Liver (tissue), 9 donors: ENCODE data around the gene NTF4. TPM values are rescaled to one million over a fixed set of nuclear protein-coding genes. Genes with fewer than 3 reads are reported as not detected.

ENCODE experiments used
- DNase-seq: peaks from one replicate; pipeline ENCODE4 v3.0.0-alpha.2; 2017; ENCODE audit warnings: low spot score
- H3K27ac ChIP-seq, 2 donors: one replicate each; pipeline ENCODE4 v1.7.0; 2013; ENCODE audit warnings: inconsistent platforms in 2 of 2, low read length in 2 of 2, control low read depth in 1 of 2, low read depth in 1 of 2, mild to moderate bottlenecking in 1 of 2
- H3K27me3 ChIP-seq, 4 donors: one replicate each; pipeline versions ENCODE4 v1.6.1 to v1.7.0; 2013; ENCODE audit warnings: low read length in 3 of 4, inconsistent platforms in 1 of 4, mild to moderate bottlenecking in 1 of 4, moderate library complexity in 1 of 4; ENCODE audit not compliant: control insufficient read depth in 4 of 4, insufficient read depth in 4 of 4
- H3K36me3 ChIP-seq, 4 donors: one replicate each; pipeline versions ENCODE4 v1.6.1 to v1.7.0; 2013; ENCODE audit warnings: low read length in 3 of 4, mild to moderate bottlenecking in 3 of 4, low read depth in 1 of 4, moderate library complexity in 1 of 4; ENCODE audit not compliant: control insufficient read depth in 4 of 4, insufficient read depth in 3 of 4
- H3K4me1 ChIP-seq, 4 donors: one replicate each; pipeline versions ENCODE4 v1.6.1 to v1.7.0; 2013; ENCODE audit warnings: low read length in 3 of 4, mild to moderate bottlenecking in 3 of 4, moderate library complexity in 1 of 4; ENCODE audit not compliant: control insufficient read depth in 4 of 4, insufficient read depth in 4 of 4
- H3K4me3 ChIP-seq, 3 donors: one replicate each; pipeline versions ENCODE4 v1.6.1 to v1.7.0; 2013; ENCODE audit warnings: low read length in 3 of 3, control low read depth in 1 of 3, low read depth in 1 of 3, mild to moderate bottlenecking in 1 of 3
- H3K9ac ChIP-seq, 2 donors: one replicate each; pipeline ENCODE4 v1.7.0; 2013; ENCODE audit warnings: low read length in 2 of 2, mild to moderate bottlenecking in 2 of 2, moderate library complexity in 2 of 2, control low read depth in 1 of 2, low read depth in 1 of 2
- H3K9me3 ChIP-seq, 4 donors: one replicate each; pipeline versions ENCODE4 v1.6.1 to v1.7.0; 2013; ENCODE audit warnings: low read length in 3 of 4; ENCODE audit not compliant: control insufficient read depth in 4 of 4
- EGR1 ChIP-seq, 2 donors: IDR thresholded peaks; 2 replicates each; pipeline ENCODE4 v1.6.1; 2016 to 2018; ENCODE audit warnings: antibody characterized with exemption in 2 of 2, low read depth in 2 of 2
- FOXA1 ChIP-seq: IDR thresholded peaks from 2 replicates; pipeline ENCODE4 v1.6.1; 2016; ENCODE audit warnings: antibody characterized with exemption
- GABPA ChIP-seq, 2 donors: IDR thresholded peaks in 1 of 2; conservative IDR thresholded peaks in 1 of 2; 2 replicates each; pipeline ENCODE4 v1.6.1; 2016; ENCODE audit warnings: antibody characterized with exemption in 2 of 2, mild to moderate bottlenecking in 1 of 2, moderate library complexity in 1 of 2
- HNF4A ChIP-seq, 2 donors: conservative IDR thresholded peaks; 2 replicates each; pipeline ENCODE4 v1.6.1; 2016; ENCODE audit warnings: antibody characterized with exemption in 2 of 2, mild to moderate bottlenecking in 2 of 2
- JUND ChIP-seq, 2 donors: IDR thresholded peaks; 2 replicates each; pipeline ENCODE4 v1.6.1; 2016; ENCODE audit warnings: antibody characterized with exemption in 2 of 2
- NR2F2 ChIP-seq: IDR thresholded peaks from 2 replicates; pipeline ENCODE4 v1.6.1; 2016; ENCODE audit warnings: antibody characterized with exemption
- RAD21 ChIP-seq, 2 donors: IDR thresholded peaks; 2 replicates each; pipeline ENCODE4 v1.6.1; 2016; ENCODE audit warnings: antibody characterized with exemption in 2 of 2, mild to moderate bottlenecking in 2 of 2
- RXRA ChIP-seq, 2 donors: IDR thresholded peaks; 2 replicates each; pipeline ENCODE4 v1.6.1; 2017 to 2018; ENCODE audit warnings: antibody characterized with exemption in 2 of 2, mild to moderate bottlenecking in 1 of 2
- SP1 ChIP-seq: IDR thresholded peaks from 2 replicates; pipeline ENCODE4 v1.6.1; 2018; ENCODE audit warnings: antibody characterized with exemption, mild to moderate bottlenecking
- YY1 ChIP-seq: IDR thresholded peaks from 2 replicates; pipeline ENCODE4 v1.6.1; 2016; ENCODE audit warnings: antibody characterized with exemption, mild to moderate bottlenecking
- WGBS: extraction: QIAGEN DNeasy Blood & Tissue Kit; methylation state at CpG from one replicate; pipeline ENCODE4 v1.1.7; 2013; 5-methylcytosine and 5-hydroxymethylcytosine counted together
- polyA plus RNA-seq, 2 donors: library from polyadenylated mRNA; stranded (reverse) in 1 of 2; unstranded in 1 of 2; fragments of 200-250 nt in 1 of 2; fragments of >200 nt in 1 of 2; fragmentation: Nextera tagmentation in 1 of 2; extraction: Ambion mirVana in 1 of 2; gene quantifications; one replicate each; pipeline versions ENCODE4 v1.2.1 to v1.2.3, GENCODE V29; 2013 to 2015
- total RNA-seq, 2 donors: library from RNA; depleted of rRNA; stranded (reverse); fragments of >200 nt; gene quantifications; one replicate each; pipeline ENCODE4 v1.2.3, GENCODE V29; 2014
- TF ChIP-seq, protein P1 (sequence below): IDR thresholded peaks from 2 replicates; pipeline ENCODE4 v1.6.1; 2016; ENCODE audit warnings: antibody characterized with exemption
- TF ChIP-seq, protein P2 (sequence below): fragments of 150-350 bp; IDR thresholded peaks from 2 replicates; pipeline ENCODE4 v1.5.1; 2017; ENCODE audit warnings: improper control_type of control experiment, low read depth, low read length; ENCODE audit not compliant: missing input control
- TF ChIP-seq, protein P3 (sequence below): IDR thresholded peaks from 2 replicates; pipeline ENCODE4 v1.6.1; 2016; ENCODE audit warnings: antibody characterized with exemption
- TF ChIP-seq, protein P4 (sequence below): IDR thresholded peaks from 2 replicates; pipeline ENCODE4 v1.6.1; 2016; ENCODE audit warnings: antibody characterized with exemption
- TF ChIP-seq, protein P5 (sequence below): IDR thresholded peaks from 2 replicates; pipeline ENCODE4 v1.6.1; 2016; ENCODE audit warnings: antibody characterized with exemption, mild to moderate bottlenecking
- donor health status: healthy.
- donor health status: healthy.
- donor health status: healthy.
- donor health status: healthy.
- donor health status: healthy.

NTF4 gene
- total and polyA plus RNA-seq, 4 donors = not detected

DNA sequence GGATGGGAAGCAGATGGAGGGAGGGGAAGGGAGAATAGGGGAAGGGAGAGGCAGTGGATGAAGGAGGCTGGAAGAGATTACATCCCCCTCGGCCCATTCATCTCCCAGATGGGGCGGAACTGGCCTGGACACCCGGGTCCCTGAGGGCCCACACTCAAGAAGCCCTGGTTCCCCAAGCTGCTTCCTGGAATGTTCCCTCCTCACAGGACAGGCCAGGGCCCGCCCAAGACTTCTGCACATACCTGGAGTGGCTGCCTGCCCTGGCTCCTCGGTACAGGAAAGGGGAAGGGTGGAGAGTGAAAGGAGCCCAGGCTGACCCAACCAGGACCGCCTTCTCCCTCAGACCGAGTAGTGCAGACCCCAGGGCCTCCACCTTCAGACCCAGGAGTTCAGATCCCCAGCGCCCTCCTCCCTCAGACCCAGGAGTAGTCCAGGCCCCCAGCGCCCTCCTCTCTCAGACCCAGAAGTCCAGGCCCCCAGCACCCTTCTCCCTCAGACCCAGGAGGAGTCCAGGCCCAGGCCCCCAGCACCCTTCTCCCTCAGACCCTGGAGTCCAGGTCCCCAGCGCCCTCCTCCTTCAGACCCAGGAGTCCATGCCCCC lies 489 bp downstream of the NTF4 start:
- Histone ChIP-seq H3K36me3 (no peaks in the 10 kb centered on the region), H3K9me3 (no peaks in the 10 kb centered on the region), H3K27me3 (no peaks in the 10 kb centered on the region), H3K9ac (no peak overlapping the region), H3K4me3 (no peak overlapping the region), H3K27ac (no peak overlapping the region), H3K4me1 (no peaks in the 10 kb centered on the region)
- no peak for TF ChIP-seq RAD21 (IDR thresholded peaks at IDR 0.05)
- TF ChIP-seq JUND (IDR thresholded peaks at IDR 0.05) = no peak
- TF ChIP-seq, protein P1, sequence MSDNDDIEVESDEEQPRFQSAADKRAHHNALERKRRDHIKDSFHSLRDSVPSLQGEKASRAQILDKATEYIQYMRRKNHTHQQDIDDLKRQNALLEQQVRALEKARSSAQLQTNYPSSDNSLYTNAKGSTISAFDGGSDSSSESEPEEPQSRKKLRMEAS = no peak
- TF ChIP-seq, protein P2, sequence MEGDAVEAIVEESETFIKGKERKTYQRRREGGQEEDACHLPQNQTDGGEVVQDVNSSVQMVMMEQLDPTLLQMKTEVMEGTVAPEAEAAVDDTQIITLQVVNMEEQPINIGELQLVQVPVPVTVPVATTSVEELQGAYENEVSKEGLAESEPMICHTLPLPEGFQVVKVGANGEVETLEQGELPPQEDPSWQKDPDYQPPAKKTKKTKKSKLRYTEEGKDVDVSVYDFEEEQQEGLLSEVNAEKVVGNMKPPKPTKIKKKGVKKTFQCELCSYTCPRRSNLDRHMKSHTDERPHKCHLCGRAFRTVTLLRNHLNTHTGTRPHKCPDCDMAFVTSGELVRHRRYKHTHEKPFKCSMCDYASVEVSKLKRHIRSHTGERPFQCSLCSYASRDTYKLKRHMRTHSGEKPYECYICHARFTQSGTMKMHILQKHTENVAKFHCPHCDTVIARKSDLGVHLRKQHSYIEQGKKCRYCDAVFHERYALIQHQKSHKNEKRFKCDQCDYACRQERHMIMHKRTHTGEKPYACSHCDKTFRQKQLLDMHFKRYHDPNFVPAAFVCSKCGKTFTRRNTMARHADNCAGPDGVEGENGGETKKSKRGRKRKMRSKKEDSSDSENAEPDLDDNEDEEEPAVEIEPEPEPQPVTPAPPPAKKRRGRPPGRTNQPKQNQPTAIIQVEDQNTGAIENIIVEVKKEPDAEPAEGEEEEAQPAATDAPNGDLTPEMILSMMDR = no peak
- no peak for TF ChIP-seq SP1
- no peak for TF ChIP-seq FOXA1
- TF ChIP-seq, protein P3, sequence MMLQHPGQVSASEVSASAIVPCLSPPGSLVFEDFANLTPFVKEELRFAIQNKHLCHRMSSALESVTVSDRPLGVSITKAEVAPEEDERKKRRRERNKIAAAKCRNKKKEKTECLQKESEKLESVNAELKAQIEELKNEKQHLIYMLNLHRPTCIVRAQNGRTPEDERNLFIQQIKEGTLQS = no peak
- TF ChIP-seq, protein P4, sequence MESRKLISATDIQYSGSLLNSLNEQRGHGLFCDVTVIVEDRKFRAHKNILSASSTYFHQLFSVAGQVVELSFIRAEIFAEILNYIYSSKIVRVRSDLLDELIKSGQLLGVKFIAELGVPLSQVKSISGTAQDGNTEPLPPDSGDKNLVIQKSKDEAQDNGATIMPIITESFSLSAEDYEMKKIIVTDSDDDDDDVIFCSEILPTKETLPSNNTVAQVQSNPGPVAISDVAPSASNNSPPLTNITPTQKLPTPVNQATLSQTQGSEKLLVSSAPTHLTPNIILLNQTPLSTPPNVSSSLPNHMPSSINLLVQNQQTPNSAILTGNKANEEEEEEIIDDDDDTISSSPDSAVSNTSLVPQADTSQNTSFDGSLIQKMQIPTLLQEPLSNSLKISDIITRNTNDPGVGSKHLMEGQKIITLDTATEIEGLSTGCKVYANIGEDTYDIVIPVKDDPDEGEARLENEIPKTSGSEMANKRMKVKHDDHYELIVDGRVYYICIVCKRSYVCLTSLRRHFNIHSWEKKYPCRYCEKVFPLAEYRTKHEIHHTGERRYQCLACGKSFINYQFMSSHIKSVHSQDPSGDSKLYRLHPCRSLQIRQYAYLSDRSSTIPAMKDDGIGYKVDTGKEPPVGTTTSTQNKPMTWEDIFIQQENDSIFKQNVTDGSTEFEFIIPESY = no peak
- TF ChIP-seq GABPA (IDR thresholded peaks at IDR 0.05 in 1 of 2, conservative IDR thresholded peaks at IDR 0.05 in 1 of 2) = no peak
- TF ChIP-seq, protein P5, sequence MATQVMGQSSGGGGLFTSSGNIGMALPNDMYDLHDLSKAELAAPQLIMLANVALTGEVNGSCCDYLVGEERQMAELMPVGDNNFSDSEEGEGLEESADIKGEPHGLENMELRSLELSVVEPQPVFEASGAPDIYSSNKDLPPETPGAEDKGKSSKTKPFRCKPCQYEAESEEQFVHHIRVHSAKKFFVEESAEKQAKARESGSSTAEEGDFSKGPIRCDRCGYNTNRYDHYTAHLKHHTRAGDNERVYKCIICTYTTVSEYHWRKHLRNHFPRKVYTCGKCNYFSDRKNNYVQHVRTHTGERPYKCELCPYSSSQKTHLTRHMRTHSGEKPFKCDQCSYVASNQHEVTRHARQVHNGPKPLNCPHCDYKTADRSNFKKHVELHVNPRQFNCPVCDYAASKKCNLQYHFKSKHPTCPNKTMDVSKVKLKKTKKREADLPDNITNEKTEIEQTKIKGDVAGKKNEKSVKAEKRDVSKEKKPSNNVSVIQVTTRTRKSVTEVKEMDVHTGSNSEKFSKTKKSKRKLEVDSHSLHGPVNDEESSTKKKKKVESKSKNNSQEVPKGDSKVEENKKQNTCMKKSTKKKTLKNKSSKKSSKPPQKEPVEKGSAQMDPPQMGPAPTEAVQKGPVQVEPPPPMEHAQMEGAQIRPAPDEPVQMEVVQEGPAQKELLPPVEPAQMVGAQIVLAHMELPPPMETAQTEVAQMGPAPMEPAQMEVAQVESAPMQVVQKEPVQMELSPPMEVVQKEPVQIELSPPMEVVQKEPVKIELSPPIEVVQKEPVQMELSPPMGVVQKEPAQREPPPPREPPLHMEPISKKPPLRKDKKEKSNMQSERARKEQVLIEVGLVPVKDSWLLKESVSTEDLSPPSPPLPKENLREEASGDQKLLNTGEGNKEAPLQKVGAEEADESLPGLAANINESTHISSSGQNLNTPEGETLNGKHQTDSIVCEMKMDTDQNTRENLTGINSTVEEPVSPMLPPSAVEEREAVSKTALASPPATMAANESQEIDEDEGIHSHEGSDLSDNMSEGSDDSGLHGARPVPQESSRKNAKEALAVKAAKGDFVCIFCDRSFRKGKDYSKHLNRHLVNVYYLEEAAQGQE = no peak
- no peak for TF ChIP-seq NR2F2
- no peak for TF ChIP-seq YY1
- 55% methylated on average over 10 of the region's 10 CpGs for WGBS
- no peak for DNase-seq

DNA sequence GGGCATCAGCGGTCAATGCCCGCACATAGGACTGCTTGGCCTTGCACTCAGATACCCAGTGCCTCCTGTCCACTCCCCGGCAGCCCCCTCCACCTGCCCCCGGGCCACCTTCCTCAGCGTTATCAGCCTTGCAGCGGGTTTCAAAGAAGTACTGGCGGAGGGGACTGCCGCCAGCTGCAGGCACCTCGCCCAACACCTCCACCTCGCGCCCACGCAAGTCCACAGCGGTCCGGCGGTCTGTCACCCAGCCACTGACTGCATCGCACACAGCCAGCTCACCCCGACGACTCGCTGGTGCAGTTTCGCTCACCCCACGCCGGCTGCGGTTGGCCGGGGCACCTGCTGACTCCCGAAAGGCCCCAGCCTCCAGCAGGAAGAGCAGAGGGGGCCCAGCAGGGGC lies 3.2 kb downstream of the NTF4 start:
- TF ChIP-seq SP1 (no peak), RAD21 (IDR thresholded peaks at IDR 0.05) (no peak), FOXA1 (no peak), EGR1 (IDR thresholded peaks at IDR 0.05; ENCODE audit: low read depth in 2 of 2) (no peak), HNF4A (conservative IDR thresholded peaks at IDR 0.05) (no peak), RXRA (IDR thresholded peaks at IDR 0.05) (no peak)
- TF ChIP-seq, protein P1 = no peak
- TF ChIP-seq, protein P5 = no peak
- TF ChIP-seq, protein P2 = no peak
- Histone ChIP-seq H3K4me1 (peaks cover 0 to 16% (median 9%) of the 10 kb centered on the region in 4 donors), H3K27me3 (no peaks in the 10 kb centered on the region), H3K4me3 (no peak overlapping the region), H3K9me3 (no peaks in the 10 kb centered on the region), H3K27ac (no peak overlapping the region), H3K9ac (no peak overlapping the region), H3K36me3 (no peaks in the 10 kb centered on the region)
- WGBS = 70% methylated on average over 25 of the region's 25 CpGs
- DNase-seq = no peak
